Measurements from ENCODE around the gene MAGI1.
A peak's percentile ranks its signal among the peaks of the same experiment; 100 is the strongest.

The MAGI1 gene

GRCh38 chr3:65597952-65598413 is 440.7 kb downstream of the MAGI1 start:
- H3K27ac ChIP-seq (ENCODE audit: low read length): peak overlapping the region; percentile 95
- H3K36me3 ChIP-seq (ENCODE audit: control insufficient read depth, low read depth, low read length): no peaks in the 10 kb centered on the region
- peaks cover 49% of the 10 kb centered on the region for H3K4me1 ChIP-seq (ENCODE audit: control insufficient read depth, low read depth, low read length)
- no peaks in the 10 kb centered on the region for H3K9me3 ChIP-seq (ENCODE audit: control insufficient read depth, low read depth, low read length)
- peak overlapping the region; percentile 86 for H3K4me3 ChIP-seq (ENCODE audit: low read length)
- H3K27me3 ChIP-seq (ENCODE audit: control insufficient read depth, insufficient read depth, low read length): no peaks in the 10 kb centered on the region
- H3K9ac ChIP-seq (ENCODE audit: low read length): peak overlapping the region; percentile 96

- Histone ChIP-seq H3K9me3 (ENCODE audit: control insufficient read depth, low read depth, low read length) (no peaks in the 10 kb centered on the region), H3K27ac (ENCODE audit: low read length) (peak overlapping the region; percentile 95), H3K27me3 (ENCODE audit: control insufficient read depth, insufficient read depth, low read length) (no peaks in the 10 kb centered on the region), H3K36me3 (ENCODE audit: control insufficient read depth, low read depth, low read length) (no peaks in the 10 kb centered on the region), H3K9ac (ENCODE audit: low read length) (peak overlapping the region; percentile 96), H3K4me1 (ENCODE audit: control insufficient read depth, low read depth, low read length) (peaks cover 49% of the 10 kb centered on the region), H3K4me3 (ENCODE audit: low read length) (peak overlapping the region; percentile 86)
These were observed 441.3 kb downstream of the MAGI1 start for GRCh38 chr3:65597226-65597951.

GRCh38 chr3:65596571-65597225 is 442.0 kb downstream of the MAGI1 start:
- H3K9ac ChIP-seq (ENCODE audit: low read length): peak overlapping the region; percentile 96

GRCh38 chr3:65596029-65596300 is 442.8 kb downstream of the MAGI1 start:
- Histone ChIP-seq H3K9ac (ENCODE audit: low read length) (peak overlapping the region; percentile 96), H3K27me3 (ENCODE audit: control insufficient read depth, insufficient read depth, low read length) (no peaks in the 10 kb centered on the region), H3K4me1 (ENCODE audit: control insufficient read depth, low read depth, low read length) (peaks cover 54% of the 10 kb centered on the region), H3K27ac (ENCODE audit: low read length) (peak overlapping the region; percentile 42), H3K4me3 (ENCODE audit: low read length) (peak overlapping the region; percentile 86), H3K9me3 (ENCODE audit: control insufficient read depth, low read depth, low read length) (no peaks in the 10 kb centered on the region), H3K36me3 (ENCODE audit: control insufficient read depth, low read depth, low read length) (no peaks in the 10 kb centered on the region)

More at GRCh38 chr3:65596571-65597225, 442.0 kb downstream of the MAGI1 start:
- H3K36me3 ChIP-seq (ENCODE audit: control insufficient read depth, low read depth, low read length): no peaks in the 10 kb centered on the region
- peaks cover 50% of the 10 kb centered on the region for H3K4me1 ChIP-seq (ENCODE audit: control insufficient read depth, low read depth, low read length)
- H3K27me3 ChIP-seq (ENCODE audit: control insufficient read depth, insufficient read depth, low read length): no peaks in the 10 kb centered on the region
- H3K27ac ChIP-seq (ENCODE audit: low read length): peak overlapping the region; percentile 42
- no peaks in the 10 kb centered on the region for H3K9me3 ChIP-seq (ENCODE audit: control insufficient read depth, low read depth, low read length)
- H3K4me3 ChIP-seq (ENCODE audit: low read length): peak overlapping the region; percentile 86

- Histone ChIP-seq H3K4me3 (ENCODE audit: low read length) (peak overlapping the region; percentile 86), H3K4me1 (ENCODE audit: control insufficient read depth, low read depth, low read length) (peaks cover 55% of the 10 kb centered on the region), H3K9me3 (ENCODE audit: control insufficient read depth, low read depth, low read length) (no peaks in the 10 kb centered on the region), H3K36me3 (ENCODE audit: control insufficient read depth, low read depth, low read length) (no peaks in the 10 kb centered on the region), H3K9ac (ENCODE audit: low read length) (peak overlapping the region; percentile 96), H3K27me3 (ENCODE audit: control insufficient read depth, insufficient read depth, low read length) (no peaks in the 10 kb centered on the region), H3K27ac (ENCODE audit: low read length) (peak overlapping the region; percentile 63)
These were observed 443.3 kb downstream of the MAGI1 start for GRCh38 chr3:65595222-65596028.

GRCh38 chr3:65593780-65594752 is 444.7 kb downstream of the MAGI1 start:
- Histone ChIP-seq H3K4me3 (ENCODE audit: low read length) (peak overlapping the region; percentile 86), H3K27me3 (ENCODE audit: control insufficient read depth, insufficient read depth, low read length) (no peaks in the 10 kb centered on the region), H3K9me3 (ENCODE audit: control insufficient read depth, low read depth, low read length) (no peaks in the 10 kb centered on the region), H3K27ac (ENCODE audit: low read length) (no peak overlapping the region), H3K36me3 (ENCODE audit: control insufficient read depth, low read depth, low read length) (no peaks in the 10 kb centered on the region), H3K4me1 (ENCODE audit: control insufficient read depth, low read depth, low read length) (peaks cover 51% of the 10 kb centered on the region), H3K9ac (ENCODE audit: low read length) (no peak overlapping the region)

- Histone ChIP-seq H3K36me3 (ENCODE audit: control insufficient read depth, low read depth, low read length) (no peaks in the 10 kb centered on the region), H3K27ac (ENCODE audit: low read length) (no peak overlapping the region), H3K9me3 (ENCODE audit: control insufficient read depth, low read depth, low read length) (no peaks in the 10 kb centered on the region), H3K9ac (ENCODE audit: low read length) (no peak overlapping the region), H3K4me1 (ENCODE audit: control insufficient read depth, low read depth, low read length) (peaks cover 60% of the 10 kb centered on the region), H3K4me3 (ENCODE audit: low read length) (no peak overlapping the region), H3K27me3 (ENCODE audit: control insufficient read depth, insufficient read depth, low read length) (no peaks in the 10 kb centered on the region)
These were observed 447.4 kb downstream of the MAGI1 start for GRCh38 chr3:65591313-65591712.

GRCh38 chr3:65588884-65589283 is 449.8 kb downstream of the MAGI1 start:
- no peaks in the 10 kb centered on the region for H3K9me3 ChIP-seq (ENCODE audit: control insufficient read depth, low read depth, low read length)
- no peaks in the 10 kb centered on the region for H3K36me3 ChIP-seq (ENCODE audit: control insufficient read depth, low read depth, low read length)
- no peak overlapping the region for H3K27ac ChIP-seq (ENCODE audit: low read length)
- H3K4me1 ChIP-seq (ENCODE audit: control insufficient read depth, low read depth, low read length): peaks cover 38% of the 10 kb centered on the region
- H3K27me3 ChIP-seq (ENCODE audit: control insufficient read depth, insufficient read depth, low read length): no peaks in the 10 kb centered on the region
- no peak overlapping the region for H3K4me3 ChIP-seq (ENCODE audit: low read length)
- H3K9ac ChIP-seq (ENCODE audit: low read length): no peak overlapping the region

- Histone ChIP-seq H3K4me3 (ENCODE audit: low read length) (peak overlapping the region; percentile 3), H3K27me3 (ENCODE audit: control insufficient read depth, insufficient read depth, low read length) (no peaks in the 10 kb centered on the region), H3K27ac (ENCODE audit: low read length) (peak overlapping the region; percentile 16), H3K9me3 (ENCODE audit: control insufficient read depth, low read depth, low read length) (no peaks in the 10 kb centered on the region), H3K36me3 (ENCODE audit: control insufficient read depth, low read depth, low read length) (no peaks in the 10 kb centered on the region), H3K4me1 (ENCODE audit: control insufficient read depth, low read depth, low read length) (peaks cover 28% of the 10 kb centered on the region), H3K9ac (ENCODE audit: low read length) (no peak overlapping the region)
These were observed 450.9 kb downstream of the MAGI1 start for GRCh38 chr3:65587650-65588439.

GRCh38 chr3:65584913-65585312 is 453.8 kb downstream of the MAGI1 start:
- Histone ChIP-seq H3K4me1 (ENCODE audit: control insufficient read depth, low read depth, low read length) (peaks cover 19% of the 10 kb centered on the region), H3K27me3 (ENCODE audit: control insufficient read depth, insufficient read depth, low read length) (no peaks in the 10 kb centered on the region)

More at GRCh38 chr3:65584913-65585312, 453.8 kb downstream of the MAGI1 start:
- Histone ChIP-seq H3K27ac (ENCODE audit: low read length) (no peak overlapping the region), H3K9ac (ENCODE audit: low read length) (no peak overlapping the region), H3K9me3 (ENCODE audit: control insufficient read depth, low read depth, low read length) (no peaks in the 10 kb centered on the region), H3K4me3 (ENCODE audit: low read length) (no peak overlapping the region), H3K36me3 (ENCODE audit: control insufficient read depth, low read depth, low read length) (no peaks in the 10 kb centered on the region)
